ENCODE results near the gene SLC4A8.
A peak's percentile ranks its signal among the peaks of the same experiment; 100 is the strongest.

The SLC4A8 gene

DNA sequence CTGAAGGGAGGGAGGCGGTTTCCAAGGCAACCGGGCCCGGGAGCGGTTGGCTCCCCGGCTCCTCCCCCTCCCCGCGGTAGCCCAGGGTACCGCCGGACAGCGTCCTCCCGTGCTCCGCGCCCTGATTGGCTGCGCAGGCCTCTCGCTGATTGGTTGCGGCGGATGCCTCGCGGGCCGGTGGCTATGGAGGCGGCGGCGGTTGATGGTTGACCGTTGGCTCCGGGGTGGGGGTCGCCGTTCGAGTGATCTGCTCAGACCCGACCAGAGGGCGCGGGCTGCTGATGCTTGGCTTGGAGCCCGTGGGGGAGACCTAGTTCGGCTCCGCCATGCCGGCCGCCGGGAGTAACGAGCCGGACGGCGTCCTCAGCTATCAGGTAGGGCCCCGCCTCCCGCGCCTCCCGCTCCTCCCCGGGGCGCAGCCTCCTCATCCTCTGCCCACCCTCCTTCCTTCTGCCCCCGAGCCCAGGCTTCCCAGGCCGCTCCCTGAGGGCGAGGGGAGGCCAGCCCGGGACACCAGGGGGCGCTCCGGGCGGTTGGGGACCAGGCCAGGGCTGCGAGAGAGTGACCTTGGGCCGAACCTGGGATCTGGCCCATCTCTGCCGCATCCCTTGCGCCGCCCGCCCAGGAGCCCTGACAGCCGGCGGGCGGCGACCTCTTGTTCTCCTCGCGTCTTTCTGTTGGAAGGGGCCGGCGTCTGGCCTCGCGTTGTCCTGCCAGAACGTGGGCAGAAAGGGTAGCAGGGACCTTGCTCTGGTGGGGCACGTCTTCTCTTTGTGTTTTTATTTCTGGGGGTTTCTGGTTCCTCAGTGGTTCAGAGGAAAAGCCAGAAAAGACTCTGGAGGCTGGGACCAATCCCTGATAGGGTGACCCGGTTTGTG is at the start of gene SLC4A8:
Gene SLC4A8 (plus strand): TSS at position 170 of the 878 bp plus-strand sequence. CDS start 157 bp downstream, at position 327.
- DNase-seq, result peak; percentile 80

DNA sequence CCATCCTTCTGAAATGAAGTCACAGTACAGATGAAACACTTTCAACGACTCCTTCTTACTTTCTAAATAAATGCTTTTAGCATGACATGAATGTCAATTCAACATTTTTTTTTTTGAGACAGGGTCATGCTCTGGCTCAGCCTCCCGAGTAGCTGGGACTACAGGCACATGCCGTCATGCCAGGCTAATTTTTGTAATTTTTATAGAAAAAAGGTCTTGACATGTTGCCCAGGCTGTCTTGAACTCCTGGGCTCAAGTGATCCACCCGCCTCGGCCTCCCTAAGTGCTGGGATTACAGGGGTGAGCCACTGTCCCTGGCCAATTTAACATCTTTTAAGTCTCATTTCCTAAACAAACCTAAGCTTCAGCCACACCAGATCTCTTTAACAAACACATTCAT is 49.8 kb upstream of the SLC4A8 start:
- DNase-seq, result no peak

DNA sequence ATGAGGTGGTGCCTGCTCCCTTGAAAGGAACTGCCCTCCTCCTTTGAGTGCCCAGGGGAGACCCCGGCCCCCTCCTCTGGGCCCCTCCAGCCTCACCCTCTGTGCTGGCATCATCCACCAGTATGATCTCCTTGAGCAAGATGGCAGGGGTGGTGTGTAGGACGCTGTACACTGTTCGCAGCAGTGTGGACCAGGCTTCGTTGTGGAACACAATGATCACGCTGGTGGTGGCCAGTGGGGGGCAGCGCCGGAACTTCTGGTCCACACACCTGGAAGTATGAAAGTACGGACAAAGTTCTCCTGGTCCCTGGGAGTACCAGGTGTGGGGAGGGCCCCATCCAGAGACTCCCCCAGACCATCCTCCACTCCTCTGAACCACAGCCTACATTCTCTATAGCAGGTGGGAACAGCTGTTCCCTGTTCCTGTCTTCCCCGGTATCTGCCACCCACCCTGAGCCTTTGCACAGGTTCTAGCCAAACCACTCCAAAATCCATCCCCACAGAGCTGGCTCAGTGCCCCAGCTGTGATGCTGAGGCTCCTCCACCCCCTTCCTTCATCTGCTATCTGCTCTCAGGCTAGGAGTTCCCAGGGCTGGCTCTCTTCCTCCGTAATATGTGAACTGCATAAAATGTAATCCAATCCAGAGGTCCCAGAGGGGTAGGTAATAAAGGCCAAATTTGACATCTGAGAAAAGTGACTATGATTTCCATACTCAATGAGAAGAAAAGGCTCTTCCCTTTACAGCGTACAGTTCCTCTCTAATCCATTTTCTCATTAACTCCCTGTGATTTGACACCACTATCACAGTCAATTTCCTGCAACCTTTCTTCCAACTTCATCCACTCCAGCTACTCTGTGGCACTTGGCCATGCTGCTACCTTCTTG is 47.3 kb upstream of the SLC4A8 start:
- no peak for DNase-seq

DNA sequence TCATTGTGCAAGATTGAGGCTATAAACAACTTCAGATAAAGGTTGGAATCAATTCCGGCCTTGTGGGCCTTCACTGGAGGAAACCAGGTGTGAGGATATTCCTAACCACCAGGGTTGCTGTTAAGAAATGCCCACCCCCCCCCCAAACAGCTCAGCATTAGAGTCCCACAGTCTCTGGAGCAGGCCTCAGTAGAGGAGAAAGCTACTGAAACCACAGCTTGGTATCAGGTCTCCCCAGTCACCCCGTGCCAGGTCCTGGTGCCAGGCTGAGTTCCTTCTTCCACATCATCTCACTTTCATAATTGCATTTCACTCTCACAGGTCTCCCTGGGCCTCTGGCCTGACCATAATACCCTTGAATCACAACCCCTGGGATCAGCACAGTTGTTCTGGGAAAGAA is 45.9 kb upstream of the SLC4A8 start:
- DNase-seq, result no peak

DNA sequence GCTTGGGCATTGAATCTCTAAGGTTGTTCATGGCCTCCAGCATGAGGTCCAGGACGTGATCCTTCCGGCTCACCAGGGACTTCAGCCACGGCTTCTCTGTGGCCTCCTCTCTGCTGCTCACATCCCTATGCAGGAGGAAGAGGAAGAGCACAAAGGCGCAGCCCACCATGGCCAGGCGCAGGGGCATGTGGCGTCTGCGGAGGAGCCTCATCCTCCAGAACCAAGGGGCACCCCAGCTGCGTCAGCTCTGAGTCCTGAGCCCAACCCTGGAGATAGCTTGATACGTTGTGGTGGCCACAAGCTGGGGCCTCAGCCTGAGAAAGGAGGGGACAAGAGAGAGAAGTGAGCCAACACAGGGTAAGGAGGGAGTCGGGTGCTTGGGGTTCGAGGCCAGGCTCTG is 45.1 kb upstream of the SLC4A8 start:
- no peak for DNase-seq

DNA sequence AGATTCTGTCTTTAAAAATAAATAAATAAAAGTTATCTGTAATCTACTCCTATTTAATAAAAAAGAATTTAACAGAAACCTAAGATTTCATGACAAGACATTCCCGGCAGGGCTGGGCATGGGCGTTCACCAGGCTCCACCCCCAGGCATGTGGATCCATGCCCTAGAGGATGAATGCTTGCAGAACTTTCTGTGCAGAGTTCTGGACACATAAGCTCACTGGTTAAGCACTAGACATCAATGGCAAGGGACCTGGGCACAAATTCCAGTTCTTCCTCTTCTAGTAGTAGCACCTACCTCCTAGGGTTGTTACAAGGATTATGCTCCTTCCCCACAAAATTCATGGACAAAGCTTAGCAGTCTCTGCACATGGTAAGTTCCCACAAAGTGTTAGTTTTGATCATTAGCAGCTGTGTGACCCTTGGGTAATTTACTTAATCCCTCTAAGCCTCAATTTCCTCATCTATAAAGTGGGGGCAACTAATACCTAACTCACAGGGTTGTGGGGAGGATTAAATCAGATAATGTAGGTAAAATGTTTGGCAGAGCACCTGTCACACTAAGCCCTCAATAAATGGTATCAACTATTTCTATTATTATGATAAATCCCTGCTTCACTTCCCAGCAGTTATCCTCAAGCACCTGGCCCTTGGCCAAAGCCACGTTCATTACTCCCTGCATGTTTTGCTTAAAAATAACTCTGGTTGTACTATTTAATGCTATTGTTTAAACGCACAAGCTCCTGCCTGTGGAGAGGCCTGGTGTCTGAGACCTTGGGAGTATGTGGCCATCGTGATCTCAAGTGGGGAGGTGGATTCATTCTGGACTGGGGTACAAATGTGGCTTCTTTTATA is 43.2 kb upstream of the SLC4A8 start:
- DNase-seq, result no peak

DNA sequence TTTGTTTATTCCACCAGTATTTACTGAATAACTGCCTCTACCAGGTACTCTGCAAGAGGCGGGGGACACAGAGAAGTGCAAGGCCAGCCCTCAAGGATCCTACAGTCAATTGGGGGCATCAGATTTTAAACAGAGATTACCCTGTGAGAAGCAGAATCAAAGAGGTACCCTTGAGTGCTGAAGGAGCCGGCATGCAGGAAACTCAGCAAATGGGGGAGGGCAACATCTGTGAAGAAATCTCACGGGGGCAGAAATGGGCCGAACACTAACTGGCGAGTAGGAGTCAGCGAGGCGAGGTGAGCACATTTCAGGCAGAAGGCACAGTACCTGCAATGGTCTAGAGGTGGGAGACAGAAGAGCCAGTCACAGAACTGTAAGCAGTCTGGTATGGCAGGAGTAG is 42.5 kb upstream of the SLC4A8 start:
- no peak for DNase-seq

DNA sequence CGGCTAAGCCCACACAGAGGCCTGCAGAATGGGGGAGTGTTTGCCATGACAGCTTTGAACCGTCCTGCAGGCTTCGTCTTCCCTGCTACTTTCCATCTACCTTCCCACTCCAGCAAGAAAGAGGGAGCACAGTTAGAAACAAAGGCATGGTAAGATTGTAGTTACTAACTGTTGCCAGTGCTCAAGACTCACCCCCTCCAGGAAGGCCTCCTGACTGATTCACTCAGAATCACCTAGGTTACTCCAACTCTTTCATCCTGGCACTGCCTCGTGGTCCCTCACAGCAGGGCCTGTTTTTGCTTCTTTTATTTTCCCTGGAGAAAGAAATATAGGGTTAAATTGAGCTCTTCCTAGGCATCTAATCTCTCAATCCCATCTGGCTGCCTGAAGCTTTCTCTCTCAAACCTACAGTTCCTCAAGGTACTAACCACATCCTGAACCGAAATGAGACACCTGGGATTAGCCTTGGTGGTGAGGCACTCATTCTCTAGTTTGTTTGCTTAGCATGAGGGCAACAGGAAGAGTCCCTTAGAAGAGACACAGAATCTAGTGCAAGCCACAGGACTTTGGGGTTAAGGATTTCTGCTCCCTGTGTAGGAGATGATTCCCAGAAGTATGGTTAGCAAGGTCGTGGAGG is 41.2 kb upstream of the SLC4A8 start:
- DNase-seq, result no peak

DNA sequence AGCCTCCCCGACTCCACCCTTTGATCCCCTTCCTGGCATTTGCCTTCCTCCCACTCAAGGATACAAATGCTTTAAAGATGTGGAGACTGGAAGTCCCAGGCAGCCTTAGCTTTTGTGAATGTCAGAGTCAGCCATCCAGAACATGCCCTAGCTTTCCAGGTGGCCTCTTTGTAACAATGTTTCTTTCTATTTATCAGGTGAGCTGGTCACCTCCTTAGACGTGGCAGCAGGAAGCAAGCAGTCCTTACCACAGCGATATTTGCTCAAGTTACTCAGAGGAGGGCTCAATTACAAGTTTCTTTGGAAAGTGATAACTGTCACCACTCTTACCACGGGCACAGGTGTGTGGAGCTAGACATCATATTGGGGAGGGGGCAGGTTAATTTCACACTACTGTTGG is 38.3 kb upstream of the SLC4A8 start:
- no peak for DNase-seq

DNA sequence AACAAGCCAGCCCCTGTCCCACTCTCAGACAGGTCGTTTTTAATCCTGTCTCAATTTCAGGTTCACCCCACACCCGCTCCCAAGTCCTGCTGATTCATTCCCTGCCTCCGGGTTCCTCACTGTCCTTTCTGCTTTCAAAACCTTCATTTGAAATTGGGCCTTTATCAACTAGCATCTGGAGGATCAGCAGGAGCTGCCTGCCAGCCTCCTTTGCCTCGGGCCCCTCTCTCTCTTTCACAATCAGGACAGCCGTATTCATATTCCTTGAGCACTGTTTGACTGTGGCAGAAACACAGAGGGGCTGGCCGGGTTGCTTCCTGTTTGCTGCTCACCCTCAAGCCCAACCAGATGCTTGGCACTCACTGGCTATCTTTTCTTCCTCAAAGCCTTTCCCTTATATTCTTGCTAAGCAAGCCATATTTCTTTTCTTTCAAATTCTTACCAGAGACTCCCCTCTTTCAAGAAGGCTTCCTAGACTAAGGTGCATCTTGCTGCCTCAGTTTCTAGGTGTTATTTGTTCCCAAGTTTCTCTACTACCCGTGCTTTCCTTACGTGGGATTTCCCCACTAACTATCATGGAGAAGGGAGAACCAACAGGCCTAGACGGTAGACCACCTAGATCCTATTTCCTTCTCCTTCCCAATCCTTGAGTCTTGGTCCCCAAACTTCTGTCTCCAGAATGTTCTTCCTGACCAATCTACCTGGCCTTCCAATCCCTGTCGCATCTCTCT is 36.4 kb upstream of the SLC4A8 start:
- DNase-seq, result peak; percentile 43

DNA sequence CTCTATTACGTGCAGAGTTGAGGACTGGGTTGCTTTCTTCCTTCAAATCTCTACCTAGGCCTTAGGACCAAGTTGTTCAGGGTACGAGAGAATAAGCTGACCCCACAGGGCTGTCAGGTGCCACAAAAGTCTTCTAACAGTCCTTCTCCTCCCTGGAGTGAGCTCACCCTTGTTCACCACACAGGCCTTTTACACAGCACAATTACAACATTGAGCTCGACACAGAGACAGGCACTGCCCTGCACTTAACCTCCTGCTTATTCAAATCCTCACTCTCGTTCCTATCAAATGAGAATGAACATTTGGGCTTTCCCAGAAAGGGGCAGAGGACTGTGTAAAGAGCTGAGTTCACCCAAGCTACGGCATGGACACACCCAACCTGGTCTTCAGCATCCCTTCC is 35.8 kb upstream of the SLC4A8 start:
- no peak for DNase-seq

DNA sequence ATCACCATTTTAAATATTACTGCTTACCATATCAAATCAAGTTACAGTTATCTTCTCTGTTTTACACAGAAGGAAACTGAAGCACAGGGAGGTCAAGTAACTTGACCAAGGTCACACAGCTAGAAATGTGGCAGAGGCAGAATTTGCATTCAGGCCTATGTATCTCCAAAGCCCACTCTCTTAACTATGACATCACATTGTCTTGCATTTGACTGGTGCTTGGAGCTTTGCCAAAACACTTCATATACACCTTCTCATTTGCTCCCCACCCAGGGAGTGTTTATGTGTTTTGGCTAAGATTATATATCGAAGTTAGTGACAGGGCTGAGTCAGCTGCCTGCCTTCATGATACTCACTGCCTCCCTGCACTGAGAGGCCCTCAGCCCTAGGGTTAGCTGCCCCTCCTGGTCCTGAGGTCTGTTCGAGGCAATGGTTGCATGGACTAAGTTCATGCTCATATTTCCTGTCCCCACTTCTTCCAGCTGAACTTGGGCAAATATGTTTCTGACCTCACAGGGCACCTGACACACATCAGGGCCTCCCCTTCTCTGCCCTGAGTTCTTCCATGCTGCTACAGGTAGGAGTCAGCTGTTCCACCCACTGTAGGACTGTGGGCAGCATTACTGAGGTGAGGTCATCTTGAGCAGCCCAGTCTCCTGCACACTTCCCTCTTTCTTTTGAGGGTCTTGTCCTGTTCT is 35.2 kb upstream of the SLC4A8 start:
- DNase-seq, result no peak

DNA sequence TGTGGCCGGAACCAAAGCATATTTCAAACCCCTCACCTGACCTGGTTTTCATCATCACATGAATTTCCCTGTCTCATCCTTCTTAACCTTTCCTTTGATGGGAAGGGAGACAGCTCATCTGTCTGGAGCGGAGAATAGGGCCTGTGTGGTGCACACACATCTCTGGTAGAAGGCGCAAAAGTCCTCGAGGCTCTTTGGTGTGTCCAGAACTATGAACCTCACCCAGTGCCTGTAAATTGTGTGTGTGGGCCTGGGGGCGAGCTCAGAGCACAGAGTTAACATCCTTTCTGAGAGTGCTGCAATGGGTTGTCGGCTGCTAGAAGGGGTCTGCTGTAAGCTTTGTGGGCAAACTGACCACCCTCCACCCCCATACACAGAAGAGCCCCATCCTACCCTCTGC is 34.2 kb upstream of the SLC4A8 start:
- DNase-seq, result no peak

DNA sequence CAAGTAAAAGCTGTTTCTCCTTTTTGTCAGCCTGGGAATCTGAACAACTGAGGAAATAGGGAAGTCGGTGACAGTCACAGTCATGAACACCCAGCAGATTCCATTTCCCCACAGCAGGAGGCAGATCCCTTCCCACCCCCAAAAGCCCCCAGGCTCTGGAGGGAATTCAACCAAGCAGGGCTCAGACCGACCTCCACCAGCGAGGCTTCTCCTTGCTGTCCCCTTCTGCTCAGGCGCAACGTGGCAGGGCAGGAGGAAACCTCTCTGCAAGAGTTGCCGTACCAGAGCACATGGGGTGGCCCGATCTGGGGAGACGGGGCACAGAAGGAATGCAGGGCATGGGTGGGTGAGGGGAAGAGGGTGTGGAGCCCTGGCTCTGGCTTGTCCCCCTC is 33.7 kb upstream of the SLC4A8 start:
- no peak for DNase-seq

DNA sequence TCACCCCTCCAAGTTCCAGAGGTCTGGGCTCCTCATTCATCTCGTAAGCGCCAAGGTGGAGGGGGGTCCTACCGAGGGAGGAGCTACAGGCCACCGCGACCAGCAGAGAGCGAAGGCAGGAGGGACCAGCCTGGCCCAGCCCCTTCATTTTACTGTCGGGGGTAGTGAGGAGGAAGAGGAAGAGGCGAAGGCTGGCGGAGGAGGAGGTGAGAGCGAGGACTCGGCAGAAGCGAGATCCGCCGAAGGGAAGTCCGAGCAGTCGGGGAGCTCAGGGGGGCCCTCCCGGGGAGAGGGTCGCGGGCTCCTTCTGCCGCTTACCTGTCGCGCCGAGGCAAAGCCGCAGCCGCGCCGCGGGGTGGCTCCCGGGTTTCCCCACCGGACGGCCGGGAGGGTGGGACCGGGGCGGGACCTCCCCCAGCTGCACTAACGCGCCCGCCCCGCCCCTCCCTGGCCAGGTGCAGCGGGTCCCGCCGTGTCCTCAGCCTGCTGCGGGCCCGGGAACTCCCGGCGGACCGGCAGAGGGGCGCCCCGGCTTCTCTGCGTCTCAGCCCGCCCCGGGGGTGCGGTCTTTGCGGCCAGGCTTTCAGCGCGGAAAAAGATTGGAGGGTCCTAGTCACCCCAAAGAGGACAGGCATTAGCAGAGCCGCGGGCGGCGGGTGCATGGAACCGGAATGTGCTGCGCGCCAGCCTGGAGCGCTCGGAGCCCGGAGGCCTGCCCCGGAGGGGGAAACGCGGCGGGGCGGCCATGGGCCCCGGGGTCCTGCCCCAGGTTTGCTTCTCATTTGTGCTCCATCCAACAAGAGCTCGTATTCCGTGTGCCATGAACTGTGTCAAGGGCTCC is 33.1 kb upstream of the SLC4A8 start, which contains the start of gene GALNT6:
Gene GALNT6 (minus strand): TSS at position 124 of the 841 bp plus-strand sequence. CDS start 11,625 bp downstream, outside the sequence.
- DNase-seq, result no peak

DNA sequence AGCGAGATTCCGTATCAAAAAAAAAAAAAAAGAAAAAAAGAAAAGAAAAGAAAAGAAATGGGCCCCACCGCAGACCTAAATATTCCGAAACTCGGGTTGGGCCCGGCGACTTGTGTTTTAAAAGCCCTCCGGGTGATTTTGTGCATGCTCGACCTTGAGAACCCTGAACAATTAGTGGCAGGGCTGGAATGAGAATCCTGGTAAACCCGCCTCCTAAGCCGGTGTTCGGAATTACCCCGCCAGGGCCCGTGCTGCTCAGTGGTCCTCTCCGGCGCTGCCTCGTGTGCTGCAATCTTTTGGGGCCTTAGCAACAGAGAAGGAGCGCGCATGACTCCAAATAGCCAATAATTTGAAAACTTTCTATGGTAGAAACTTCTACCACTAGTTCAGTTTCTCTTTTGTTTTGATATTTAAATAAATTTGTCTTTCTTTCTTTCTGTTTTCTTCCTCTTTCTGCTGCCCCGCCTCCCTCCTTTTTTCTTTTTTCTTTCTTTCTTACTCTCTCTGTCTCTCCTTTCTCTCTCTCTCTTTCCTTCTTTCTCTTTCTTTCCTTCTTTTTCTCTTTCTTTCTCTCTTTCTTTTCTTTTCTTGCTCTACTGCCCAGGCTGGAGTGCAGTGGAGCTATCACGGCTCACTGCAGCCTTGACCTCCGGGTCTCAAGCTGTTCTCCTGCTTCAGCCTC is 31.9 kb upstream of the SLC4A8 start:
- DNase-seq, result no peak

DNA sequence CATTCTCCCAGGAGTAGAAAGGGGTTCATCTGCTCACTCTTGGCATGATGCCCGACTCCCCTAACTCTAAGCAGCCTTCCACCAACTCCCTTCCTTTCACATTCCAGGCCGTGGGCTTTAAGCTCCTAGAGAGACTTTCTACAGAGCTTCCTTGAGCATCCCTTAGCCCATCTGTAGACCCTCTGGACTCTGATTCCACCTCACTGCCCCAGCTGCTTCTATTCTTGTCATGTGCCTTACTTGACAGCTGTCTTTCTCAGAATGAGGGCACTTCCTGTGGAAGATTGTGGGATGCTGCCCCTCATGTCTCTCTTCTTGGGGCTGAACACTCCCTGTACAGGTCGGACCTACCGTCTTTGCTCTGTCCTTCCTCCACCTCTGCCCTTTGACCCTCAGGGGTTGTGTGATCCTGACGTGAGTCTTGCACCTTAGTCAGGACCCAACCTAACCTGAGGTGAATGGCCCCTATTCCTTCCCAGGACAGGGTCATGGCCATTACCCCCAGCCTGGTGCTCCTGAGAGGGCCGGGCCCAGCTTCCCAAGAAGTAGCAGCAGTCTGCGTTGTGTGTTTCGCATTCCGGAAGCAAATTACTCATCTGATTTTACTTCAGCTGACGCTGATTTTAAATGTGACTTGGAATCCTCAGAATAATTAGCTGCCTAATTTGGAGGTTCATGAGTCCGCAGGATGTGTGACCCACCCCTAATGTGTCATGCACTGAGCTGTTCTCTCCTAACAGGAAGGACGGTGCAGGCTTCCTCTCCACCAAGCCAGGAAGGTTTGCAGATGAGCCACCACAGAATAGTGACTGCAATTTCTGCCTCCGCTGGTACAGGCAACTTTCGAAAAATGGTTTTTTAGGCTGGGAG is 30.7 kb upstream of the SLC4A8 start:
- no peak for DNase-seq
